Uterus (tissue), 4 donors: ENCODE results near the gene TEX53. TPM values are rescaled to one million over a fixed set of nuclear protein-coding genes. Genes with fewer than 3 reads are reported as not detected.

Experiments used
- DNase-seq, 2 donors: peaks; one replicate each; pipeline ENCODE4 v3.0.0-alpha.2; 2019 to 2020
- H3K27ac ChIP-seq, 2 donors: fragments of 200-600 bp; sonication (generic); 1 replicate in 1 of 2; 2 replicates in 1 of 2; pipeline ENCODE4 v1.5.1; 2016 to 2018
- H3K27me3 ChIP-seq, 2 donors: fragments of 200-600 bp; sonication (generic); one replicate each; pipeline ENCODE4 v1.5.1; 2018 to 2019; ENCODE audit warnings: control low read depth in 1 of 2
- H3K36me3 ChIP-seq, 2 donors: fragments of 200-600 bp; sonication (generic); one replicate each; pipeline ENCODE4 v1.5.1; 2019; ENCODE audit warnings: control low read depth in 1 of 2
- H3K4me1 ChIP-seq, 2 donors: fragments of 200-600 bp; sonication (generic); one replicate each; pipeline ENCODE4 v1.5.1; 2018 to 2019; ENCODE audit warnings: control low read depth in 1 of 2
- H3K4me3 ChIP-seq, 2 donors: fragments of 200-600 bp; sonication (generic); 1 replicate in 1 of 2; 2 replicates in 1 of 2; pipeline ENCODE4 v1.5.1; 2018 to 2019; ENCODE audit warnings: mild to moderate bottlenecking in 1 of 2
- H3K9me3 ChIP-seq, 2 donors: fragments of 200-600 bp; sonication (generic); one replicate each; pipeline ENCODE4 v1.5.1; 2019; ENCODE audit warnings: control low read depth in 1 of 2
- POLR2A ChIP-seq, 2 donors: fragments of 450-650 bp; IDR thresholded peaks; one replicate each; pipeline ENCODE4 v1.6.1; 2016; ENCODE audit warnings: antibody characterized with exemption in 2 of 2, mild to moderate bottlenecking in 1 of 2, moderate library complexity in 1 of 2
- intact Hi-C: fragments of 100-400 bp; cut with DNase I; formaldehyde crosslinking; loops from one replicate; pipeline ENCODE4 v1.15.1; 2023; ENCODE audit warnings: low total_unique reads
- total RNA-seq, 4 donors: library from RNA; depleted of rRNA in 3 of 4; stranded (reverse); fragments of >200 nt in 3 of 4; gene quantifications; one replicate each; pipeline versions ENCODE4 v1.1.0 to v1.2.4, GENCODE V29; 2014 to 2023
- TF ChIP-seq, protein P1 (sequence below), 4 experiments: fragments of 200-600 bp in 2 of 4; fragments of 450-650 bp in 2 of 4; sonication (generic) in 2 of 4; IDR thresholded peaks; one replicate each; pipeline ENCODE4 v1.5.1; 2016 to 2019; ENCODE audit warnings: antibody characterized with exemption in 4 of 4, mild to moderate bottlenecking in 2 of 4, moderate library complexity in 1 of 4
- donor health status: DM: yes; HTN: yes; CAD: no.

TEX53 gene
- total RNA-seq, 4 donors from 2014 or later = not detected

DNA sequence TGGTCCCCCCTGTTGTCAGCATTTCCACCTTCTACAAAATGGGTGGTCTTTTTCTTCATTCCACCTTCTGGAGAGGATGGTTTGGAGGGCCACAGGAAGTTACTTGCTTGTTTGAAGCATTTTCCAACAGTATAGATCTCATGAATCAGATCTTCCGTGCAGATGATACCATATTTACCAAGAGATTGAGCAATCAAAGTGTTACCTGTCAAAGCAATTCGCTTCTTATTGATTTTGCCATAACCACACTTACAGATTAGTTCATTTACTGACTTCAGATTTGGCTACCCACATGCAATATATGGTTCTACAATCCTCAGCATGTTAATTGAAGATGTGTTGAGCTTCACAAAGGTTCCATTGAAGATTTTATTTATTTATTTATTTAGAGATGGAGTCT lies 38.3 kb upstream of the TEX53 start:
- Histone ChIP-seq H3K4me3 (no peak overlapping the region), H3K9me3 (no peaks in the 10 kb centered on the region), H3K27ac (no peak overlapping the region), H3K36me3 (no peaks in the 10 kb centered on the region), H3K4me1 (no peaks in the 10 kb centered on the region), H3K27me3 (no peaks in the 10 kb centered on the region)
- TF ChIP-seq, protein P1, sequence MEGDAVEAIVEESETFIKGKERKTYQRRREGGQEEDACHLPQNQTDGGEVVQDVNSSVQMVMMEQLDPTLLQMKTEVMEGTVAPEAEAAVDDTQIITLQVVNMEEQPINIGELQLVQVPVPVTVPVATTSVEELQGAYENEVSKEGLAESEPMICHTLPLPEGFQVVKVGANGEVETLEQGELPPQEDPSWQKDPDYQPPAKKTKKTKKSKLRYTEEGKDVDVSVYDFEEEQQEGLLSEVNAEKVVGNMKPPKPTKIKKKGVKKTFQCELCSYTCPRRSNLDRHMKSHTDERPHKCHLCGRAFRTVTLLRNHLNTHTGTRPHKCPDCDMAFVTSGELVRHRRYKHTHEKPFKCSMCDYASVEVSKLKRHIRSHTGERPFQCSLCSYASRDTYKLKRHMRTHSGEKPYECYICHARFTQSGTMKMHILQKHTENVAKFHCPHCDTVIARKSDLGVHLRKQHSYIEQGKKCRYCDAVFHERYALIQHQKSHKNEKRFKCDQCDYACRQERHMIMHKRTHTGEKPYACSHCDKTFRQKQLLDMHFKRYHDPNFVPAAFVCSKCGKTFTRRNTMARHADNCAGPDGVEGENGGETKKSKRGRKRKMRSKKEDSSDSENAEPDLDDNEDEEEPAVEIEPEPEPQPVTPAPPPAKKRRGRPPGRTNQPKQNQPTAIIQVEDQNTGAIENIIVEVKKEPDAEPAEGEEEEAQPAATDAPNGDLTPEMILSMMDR (IDR thresholded peaks at IDR 0.05) = no peak
- no peak for TF ChIP-seq POLR2A (IDR thresholded peaks at IDR 0.05)
- intact Hi-C loops = no loop called here
- no peak for DNase-seq

DNA sequence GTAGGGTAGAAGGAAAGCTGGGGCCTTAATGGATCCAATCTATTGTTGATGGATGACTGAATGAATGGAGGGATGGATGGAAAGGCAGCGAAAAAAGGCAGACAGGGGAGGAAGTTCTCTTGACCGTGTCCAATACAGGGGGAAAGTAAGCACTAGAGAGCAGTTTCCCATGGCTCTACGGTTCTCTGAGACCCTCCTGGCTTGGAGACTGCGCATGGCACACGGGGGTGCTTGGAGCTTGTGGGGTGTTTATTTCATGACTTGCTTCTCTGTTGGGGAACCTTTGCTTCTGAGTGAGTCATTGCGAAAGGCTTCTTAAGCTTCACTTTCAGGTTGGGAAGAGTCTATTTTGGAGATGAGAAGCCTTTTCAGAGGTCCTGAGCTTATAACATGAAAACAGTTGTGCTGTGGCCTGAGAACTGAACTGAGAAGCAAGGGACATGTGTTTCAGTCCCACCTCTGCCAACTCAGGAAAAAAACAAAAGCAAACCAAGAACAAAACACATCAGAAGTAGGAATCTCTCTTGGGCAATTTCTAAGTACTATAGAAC lies 37.2 kb upstream of the TEX53 start:
- no peaks in the 10 kb centered on the region for H3K27me3 ChIP-seq
- no peaks in the 10 kb centered on the region for H3K4me1 ChIP-seq
- no peak overlapping the region for H3K4me3 ChIP-seq
- no peaks in the 10 kb centered on the region for H3K9me3 ChIP-seq
- no peak for TF ChIP-seq POLR2A (IDR thresholded peaks at IDR 0.05)
- TF ChIP-seq, protein P1 (IDR thresholded peaks at IDR 0.05) = no peak
- intact Hi-C loops = no loop called here
- H3K36me3 ChIP-seq = no peaks in the 10 kb centered on the region
- no peak overlapping the region for H3K27ac ChIP-seq
- DNase-seq = no peak

DNA sequence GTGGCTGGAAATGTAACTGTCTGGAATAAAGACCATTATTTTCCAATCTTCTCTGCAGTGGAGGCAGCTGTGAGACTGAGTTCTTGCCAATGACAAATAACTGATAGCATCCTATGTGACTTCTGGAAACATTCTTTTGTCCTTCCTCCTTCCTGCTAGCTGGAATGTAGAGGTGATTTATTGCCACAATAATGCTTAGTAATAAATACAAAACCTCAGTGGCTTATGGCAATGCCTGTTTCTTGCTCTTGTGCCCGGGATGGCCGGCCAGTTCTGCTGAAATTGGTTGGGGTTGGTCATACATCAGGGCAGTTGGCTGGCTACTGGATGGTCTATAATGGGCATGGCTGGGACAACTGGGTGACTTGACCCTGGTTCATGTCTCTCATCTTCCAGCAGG lies 36.5 kb upstream of the TEX53 start:
- no peak for DNase-seq
- H3K36me3 ChIP-seq = no peaks in the 10 kb centered on the region
- H3K27ac ChIP-seq = no peak overlapping the region
- no peaks in the 10 kb centered on the region for H3K9me3 ChIP-seq
- intact Hi-C loops = no loop called here
- H3K27me3 ChIP-seq = no peaks in the 10 kb centered on the region
- no peak overlapping the region for H3K4me3 ChIP-seq
- H3K4me1 ChIP-seq = no peaks in the 10 kb centered on the region
- TF ChIP-seq POLR2A (IDR thresholded peaks at IDR 0.05) = no peak
- TF ChIP-seq, protein P1 (IDR thresholded peaks at IDR 0.05) = no peak

DNA sequence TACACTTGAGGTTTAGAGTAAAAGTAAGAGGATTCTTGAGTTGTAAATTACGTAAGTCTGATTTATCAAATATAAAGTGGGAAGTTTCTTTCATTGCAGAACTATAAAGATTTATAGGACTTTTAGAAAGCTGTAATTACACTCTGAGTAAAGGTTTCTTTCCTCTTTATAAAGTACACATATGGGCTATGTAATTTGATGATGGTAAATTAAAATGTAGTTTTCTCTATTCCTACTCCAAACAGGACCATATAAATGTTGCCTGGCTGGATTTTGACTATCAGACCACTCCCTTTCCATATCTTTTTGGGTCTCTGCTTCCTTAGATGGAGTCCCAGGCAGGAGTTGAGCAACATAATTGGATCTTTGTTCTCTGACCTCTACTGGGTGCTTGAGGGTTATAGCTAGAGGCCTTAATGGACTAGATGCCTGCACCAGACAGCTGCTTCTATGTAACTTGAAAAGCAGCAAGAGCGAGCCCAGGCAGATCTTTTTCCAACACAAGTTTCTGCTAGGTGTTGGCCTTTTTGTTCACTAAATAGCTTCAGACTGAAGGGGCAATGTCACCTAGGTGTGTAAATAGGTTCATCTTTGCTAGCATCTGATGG lies 35.7 kb upstream of the TEX53 start:
- Histone ChIP-seq H3K4me3 (no peak overlapping the region), H3K9me3 (no peaks in the 10 kb centered on the region), H3K36me3 (no peaks in the 10 kb centered on the region), H3K4me1 (no peaks in the 10 kb centered on the region), H3K27me3 (no peaks in the 10 kb centered on the region), H3K27ac (no peak overlapping the region)
- TF ChIP-seq, protein P1 (IDR thresholded peaks at IDR 0.05) = no peak
- TF ChIP-seq POLR2A (IDR thresholded peaks at IDR 0.05) = no peak
- no peak for DNase-seq
- intact Hi-C loops = no loop called here

DNA sequence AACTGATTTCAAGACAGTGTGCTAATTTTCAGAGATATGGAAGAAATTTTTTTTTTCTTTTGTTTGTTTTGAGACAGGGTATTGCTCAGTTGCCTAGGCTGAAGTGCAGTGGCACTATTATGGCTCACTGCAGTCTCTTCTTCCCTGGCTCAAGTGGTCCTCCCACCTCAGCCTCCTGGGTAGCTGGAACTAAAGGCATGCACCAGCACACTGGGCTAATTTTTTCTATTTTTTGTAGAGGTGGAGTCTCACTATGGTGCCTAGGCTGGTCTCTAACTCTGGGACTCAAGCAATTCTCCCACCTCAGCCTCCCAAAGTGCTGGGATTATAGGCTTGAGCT lies 34.3 kb upstream of the TEX53 start:
- Histone ChIP-seq H3K4me3 (no peak overlapping the region), H3K27ac (no peak overlapping the region), H3K27me3 (no peaks in the 10 kb centered on the region), H3K36me3 (no peaks in the 10 kb centered on the region), H3K4me1 (no peaks in the 10 kb centered on the region), H3K9me3 (no peaks in the 10 kb centered on the region)
- intact Hi-C loops = no loop called here
- no peak for TF ChIP-seq POLR2A (IDR thresholded peaks at IDR 0.05)
- TF ChIP-seq, protein P1 (IDR thresholded peaks at IDR 0.05) = no peak
- no peak for DNase-seq
